ENCODE results near the gene SLC38A4.

SLC38A4 gene

DNA sequence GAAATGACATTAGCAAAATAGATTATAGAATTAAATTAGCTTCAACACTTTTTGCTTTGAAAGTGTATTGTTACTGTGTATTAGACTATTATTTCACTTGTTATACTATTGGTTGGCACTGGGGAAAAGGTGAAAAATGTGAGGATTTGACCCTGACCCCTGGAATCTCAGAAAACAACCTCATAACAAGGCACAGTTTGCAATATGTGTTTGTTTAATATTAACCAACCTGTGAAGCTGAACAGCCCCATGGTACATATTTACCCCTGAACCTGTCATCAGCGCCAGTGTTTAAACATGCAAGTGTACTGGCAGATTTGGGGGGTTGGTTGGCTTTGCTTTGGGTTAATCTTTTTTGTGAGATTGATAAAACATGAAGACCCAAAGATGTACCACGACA, 11.7 kb downstream of the SLC38A4 start:
- no peak for DNase-seq

- no peak for DNase-seq
These were observed 14.6 kb downstream of the SLC38A4 start for GRCh38 chr12:46811185-46811584.

DNA sequence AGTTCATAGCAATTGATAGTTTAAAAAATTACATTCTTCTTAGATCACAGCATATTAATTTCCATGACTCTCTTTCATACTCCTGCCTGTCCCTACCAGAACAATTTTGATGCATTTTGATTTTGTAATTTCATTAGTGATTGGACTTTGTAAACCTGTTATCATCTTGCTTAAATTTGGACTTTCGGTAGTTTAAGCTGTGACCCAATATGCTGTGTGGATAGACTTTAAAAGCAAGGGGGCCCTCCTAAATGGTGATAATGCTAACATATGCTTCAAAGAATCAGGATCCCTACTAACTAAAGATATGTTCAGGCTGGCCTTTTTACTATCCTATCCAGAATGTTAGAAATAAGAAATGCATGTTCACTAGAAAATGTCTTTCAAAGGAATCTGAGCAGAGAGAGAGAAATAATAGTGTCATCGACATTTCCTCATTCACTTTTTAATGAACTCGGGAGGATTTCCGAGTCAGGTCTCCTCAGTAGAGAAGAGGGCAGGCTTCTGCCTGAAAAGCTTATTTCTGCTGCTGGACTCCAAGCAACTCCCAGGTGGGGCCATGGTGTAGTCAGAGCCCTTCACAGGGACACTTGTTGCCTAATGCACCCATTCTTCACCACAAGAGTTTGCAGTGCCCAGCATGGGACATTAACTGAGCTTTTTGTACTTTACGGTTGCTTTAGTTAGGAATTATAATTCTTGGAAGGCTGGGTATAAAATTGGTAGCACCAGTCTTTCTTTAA, 16.7 kb downstream of the SLC38A4 start:
- DNase-seq = no peak

DNA sequence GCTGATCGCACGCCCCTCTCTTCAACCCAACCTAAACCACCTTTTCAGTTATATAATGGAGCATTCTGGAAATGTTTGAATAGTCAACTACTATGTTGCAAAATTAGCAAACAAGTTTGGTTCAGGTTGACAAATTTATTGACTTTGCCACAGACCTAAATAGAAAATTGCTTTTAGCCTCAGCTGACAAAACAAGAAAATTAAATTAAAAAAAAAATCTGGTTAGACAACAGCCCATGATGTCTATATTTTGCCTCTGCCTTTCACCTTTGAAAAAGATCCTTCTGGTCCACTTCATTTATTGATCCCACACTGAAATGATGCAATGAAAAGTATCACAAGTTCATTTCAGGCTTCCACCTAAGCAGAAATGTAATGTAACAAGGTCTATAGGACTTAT, 17.5 kb downstream of the SLC38A4 start:
- DNase-seq = no peak

DNA sequence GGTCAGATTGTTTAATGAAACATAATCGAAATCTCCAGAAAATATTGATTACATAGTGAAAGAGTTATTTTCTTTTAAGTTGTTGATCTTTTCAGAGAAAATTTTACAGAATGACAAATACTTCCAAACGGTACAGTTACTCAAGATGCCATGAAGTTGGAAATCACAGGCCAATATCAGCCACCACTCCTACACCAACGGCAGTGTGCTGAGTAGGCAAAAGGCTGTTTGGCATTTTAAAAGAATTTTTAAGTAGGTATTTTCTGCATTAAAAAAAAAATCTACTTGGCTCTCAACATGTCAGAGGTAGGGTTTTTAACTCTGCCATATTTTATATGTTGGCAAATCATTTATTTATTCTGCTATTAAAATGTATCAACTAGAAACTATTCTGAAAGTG, 21.7 kb downstream of the SLC38A4 start:
- no peak for DNase-seq

GRCh38 chr12:46803517-46803916, 22.3 kb downstream of the SLC38A4 start:
- DNase-seq = no peak

DNA sequence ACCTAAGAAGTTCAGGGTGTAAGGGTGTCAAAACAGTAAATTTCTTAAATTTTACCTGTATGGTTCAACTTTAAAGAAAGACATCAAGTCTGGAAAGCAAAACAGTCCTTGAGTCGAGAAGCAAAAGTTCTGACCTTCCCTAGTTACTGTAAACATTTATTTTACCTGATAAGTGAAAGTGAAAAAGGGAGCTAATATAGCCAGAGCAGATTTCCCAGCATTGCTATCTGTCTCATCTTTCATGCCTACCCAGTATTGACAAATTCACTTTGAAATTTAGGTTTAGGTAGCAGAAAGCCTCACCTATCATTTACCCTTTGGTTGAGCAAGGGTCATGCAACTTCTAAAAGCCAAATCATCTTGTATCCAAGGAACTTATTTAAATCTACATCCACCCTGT, 24.5 kb downstream of the SLC38A4 start:
- no peak for DNase-seq

DNA sequence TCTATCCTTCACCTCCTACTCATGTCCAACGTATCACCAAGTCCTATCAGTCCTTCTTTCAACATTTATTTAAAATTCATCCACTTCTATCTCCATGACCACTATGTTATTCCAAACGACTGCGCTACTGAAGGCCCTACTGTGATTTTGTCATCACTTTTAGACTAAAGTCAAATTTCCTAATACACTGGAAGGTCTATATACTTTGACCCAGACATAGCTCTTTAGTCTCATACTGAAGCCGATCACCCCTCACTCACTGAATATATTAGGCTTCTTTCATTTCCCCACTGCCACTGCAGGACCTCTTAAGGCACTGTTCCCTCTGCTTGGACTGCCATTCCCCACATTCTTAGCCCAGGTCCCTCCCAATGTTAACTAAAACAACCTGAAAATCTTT, 25.6 kb downstream of the SLC38A4 start:
- no peak for DNase-seq

DNA sequence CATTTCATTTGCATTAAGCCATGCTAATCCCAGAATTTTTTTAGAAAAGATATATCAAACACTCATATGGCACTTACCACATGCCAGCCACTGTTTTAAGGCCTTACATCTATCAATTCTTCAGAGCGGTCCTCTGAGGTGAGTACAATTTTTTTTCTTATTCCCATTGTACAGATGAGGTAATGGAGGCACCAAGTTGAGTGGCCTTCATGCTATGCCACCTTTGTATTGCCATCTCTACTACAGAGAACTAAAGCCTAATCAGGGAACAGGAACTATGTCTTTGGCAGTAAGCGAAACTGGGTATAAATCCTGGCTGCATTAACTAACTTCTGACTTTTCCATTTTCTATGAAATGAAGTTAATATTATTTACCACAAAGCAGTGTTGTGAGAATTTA, 27.1 kb downstream of the SLC38A4 start:
- DNase-seq = no peak

- DNase-seq = no peak
These were observed 27.7 kb downstream of the SLC38A4 start for GRCh38 chr12:46798056-46798455.

DNA sequence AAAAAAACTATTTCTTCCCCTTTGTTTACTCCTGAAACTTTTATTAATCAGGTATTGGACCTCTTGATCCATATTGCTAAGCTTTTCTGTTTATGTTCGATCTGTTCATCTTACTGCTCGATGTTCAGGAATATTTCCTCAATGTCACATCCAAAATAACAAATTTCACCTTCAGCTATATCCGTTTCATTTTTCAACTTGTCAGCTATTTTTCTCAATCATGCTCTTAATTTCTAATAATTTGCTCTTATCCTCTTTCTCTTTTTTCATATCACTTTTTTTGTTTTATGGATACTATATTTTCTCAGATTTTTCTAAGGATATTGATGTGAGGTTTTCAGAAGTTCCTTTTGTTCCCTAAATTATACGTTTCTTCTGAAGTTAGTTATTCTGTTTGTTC, 29.8 kb downstream of the SLC38A4 start:
- DNase-seq = no peak

DNA sequence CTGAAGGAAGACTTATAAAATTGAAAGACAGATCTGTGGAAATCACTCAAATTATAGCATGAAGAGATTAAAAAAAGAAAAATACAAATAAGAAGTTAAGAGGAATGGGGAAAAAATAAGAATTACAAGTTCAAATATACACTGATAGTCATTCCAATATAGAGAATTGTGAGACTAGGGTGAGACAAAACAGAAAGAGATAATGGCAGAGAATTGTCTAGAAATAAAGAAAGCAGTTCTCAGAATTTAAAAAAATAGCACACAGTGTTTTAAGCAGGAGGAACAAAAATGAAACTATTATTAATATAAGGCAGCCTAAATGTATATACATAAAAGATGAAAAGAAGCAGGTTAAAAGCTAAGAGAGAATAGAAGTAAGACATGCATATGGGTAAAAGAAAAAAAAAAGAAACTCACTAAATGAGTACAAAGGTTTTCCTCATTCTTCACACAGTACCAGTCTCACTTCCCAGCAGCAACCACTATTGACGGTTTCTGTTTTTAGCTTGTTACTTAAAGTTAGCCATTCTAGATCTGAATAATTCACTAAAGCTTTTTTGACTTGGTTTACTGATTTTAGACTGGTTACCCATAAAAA, 31.1 kb downstream of the SLC38A4 start:
- DNase-seq = no peak

DNA sequence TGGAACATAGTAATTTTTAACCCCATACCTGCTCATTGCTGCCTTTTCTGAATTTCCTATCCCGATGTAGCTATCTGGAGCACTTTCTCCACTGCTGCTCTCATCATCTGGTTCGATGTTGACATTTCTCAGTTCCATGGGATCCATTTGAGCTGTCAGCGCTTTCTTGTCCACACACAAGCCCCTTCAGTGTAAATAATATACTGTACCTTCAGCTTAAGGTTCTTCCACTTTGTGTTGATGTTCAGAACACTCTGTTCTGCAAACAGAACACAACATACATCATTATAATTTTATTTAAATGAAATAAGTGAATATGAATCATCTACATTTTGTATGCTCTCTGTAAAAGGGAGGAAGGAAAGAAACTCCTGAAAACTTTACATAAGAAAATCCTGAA, 32.9 kb downstream of the SLC38A4 start:
- DNase-seq = no peak

DNA sequence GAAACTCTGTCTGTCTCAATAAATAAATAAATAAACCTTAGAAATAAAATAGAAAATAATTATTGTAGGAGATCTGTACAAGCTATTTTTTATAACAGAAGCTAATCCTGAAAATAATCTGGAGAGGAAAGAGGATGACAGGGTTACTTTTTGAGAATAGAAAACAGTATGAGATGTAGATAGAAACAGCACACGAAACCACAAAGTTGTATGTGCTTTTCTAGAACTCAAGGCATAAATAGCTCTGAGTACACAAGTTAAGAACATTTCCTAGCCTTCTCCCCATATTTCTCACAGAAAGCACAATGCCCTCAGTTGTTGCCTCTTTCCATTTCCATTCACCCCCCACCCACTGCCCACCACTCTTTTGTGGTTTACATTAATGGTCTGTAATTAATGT, 35.7 kb downstream of the SLC38A4 start:
- DNase-seq = no peak

GRCh38 chr12:46788072-46788887, 37.5 kb downstream of the SLC38A4 start:
- DNase-seq = no peak

DNA sequence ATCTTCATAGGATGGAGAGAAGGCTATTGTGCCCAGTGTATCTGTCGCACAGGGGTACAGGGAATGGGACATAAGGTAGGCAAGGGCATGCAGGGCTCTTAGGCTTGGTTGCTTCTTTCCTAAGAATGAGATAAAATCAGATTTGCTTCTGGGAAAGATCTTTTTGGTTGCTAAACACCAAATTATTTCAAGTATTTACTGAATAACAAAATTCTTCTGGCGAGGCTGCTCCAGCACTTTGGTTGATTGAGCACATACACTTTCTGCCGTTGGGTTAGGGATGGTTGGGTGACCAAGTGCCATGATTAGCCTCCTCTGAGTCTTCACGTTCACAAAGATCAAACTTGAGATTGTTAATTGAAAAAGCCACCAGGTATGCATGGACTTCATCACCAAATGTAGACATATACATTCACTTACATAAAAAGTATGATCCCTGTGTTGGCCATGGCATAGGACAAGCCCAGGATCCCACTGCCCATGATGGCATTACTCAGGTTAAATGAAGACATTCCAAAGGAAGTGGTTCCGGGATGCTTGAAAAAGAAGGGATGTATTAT, 38.2 kb downstream of the SLC38A4 start:
- no peak for DNase-seq

- DNase-seq = no peak
These were observed 39.0 kb downstream of the SLC38A4 start for GRCh38 chr12:46786774-46787173.

- DNase-seq = no peak
These were observed 40.4 kb downstream of the SLC38A4 start for GRCh38 chr12:46785382-46785781.

- no peak for DNase-seq
These were observed 41.9 kb downstream of the SLC38A4 start for GRCh38 chr12:46783871-46784270.

DNA sequence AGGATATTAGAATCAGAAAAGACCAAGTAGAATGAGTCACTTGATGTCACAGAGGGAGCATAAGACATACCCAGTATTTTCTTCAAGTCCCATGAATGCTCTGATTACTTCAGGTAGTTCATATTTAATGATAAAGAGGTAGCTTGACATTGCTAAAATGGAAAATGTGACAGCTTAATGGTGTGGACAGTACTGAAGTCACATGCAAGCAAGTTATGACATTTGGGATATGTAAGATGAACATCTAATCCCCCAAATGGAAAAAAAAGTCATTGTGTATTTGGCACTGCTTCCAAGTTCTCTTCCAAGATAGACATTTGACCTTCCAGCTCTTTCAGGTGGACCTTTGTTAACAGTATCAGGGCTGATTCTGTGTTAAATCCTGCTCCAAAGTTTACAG, 45.9 kb downstream of the SLC38A4 start:
- no peak for DNase-seq

DNA sequence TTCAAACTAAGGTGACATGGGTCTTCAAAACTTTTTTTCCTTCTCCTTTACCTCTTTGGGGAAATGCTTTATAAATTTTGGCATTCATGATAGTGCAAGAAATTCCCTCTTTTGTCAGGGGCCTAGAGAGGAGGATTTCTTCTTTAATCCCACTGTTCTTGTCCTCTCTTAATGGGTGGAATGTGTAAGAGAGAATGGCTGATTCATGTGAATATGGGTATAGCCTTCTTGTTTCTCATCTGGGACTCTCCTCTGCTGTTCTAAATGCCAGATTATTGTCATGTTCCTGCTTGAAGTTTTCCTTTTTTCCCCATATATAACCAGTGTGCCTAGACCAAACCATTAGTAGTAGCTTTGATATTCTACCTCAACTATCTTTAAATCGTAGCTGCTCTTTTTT, 46.7 kb downstream of the SLC38A4 start:
- DNase-seq = no peak

GRCh38 chr12:46778415-46778814, 47.4 kb downstream of the SLC38A4 start:
- DNase-seq = no peak

- DNase-seq = peak; percentile 52
These were observed 48.2 kb downstream of the SLC38A4 start for GRCh38 chr12:46777587-46777986.

- DNase-seq = no peak
These were observed 50.0 kb downstream of the SLC38A4 start for GRCh38 chr12:46775796-46776195.
